ENCODE data around the gene MESD. TPM values are rescaled to one million over a fixed set of nuclear protein-coding genes. Genes with fewer than 3 reads are reported as not detected.

MESD gene
- total and polyA plus RNA-seq, 9 of the 15 experiments (the other 6 are each of a cell fraction or from before 2014, with no cell fraction given): 11.3 to 39.7 (median 22.8) TPM

- TF ChIP-seq, protein P1, sequence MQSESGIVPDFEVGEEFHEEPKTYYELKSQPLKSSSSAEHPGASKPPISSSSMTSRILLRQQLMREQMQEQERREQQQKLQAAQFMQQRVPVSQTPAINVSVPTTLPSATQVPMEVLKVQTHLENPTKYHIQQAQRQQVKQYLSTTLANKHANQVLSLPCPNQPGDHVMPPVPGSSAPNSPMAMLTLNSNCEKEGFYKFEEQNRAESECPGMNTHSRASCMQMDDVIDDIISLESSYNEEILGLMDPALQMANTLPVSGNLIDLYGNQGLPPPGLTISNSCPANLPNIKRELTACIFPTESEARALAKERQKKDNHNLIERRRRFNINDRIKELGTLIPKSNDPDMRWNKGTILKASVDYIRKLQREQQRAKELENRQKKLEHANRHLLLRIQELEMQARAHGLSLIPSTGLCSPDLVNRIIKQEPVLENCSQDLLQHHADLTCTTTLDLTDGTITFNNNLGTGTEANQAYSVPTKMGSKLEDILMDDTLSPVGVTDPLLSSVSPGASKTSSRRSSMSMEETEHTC (IDR thresholded peaks at IDR 0.05): no peak
- TF ChIP-seq ZKSCAN3 (CRISPR knock-in tag; IDR thresholded peaks at IDR 0.05) (no peak), NCOA2 (IDR thresholded peaks at IDR 0.05; ENCODE audit: partially characterized antibody in 2 of 2) (no peak), SMARCA4 (IDR thresholded peaks at IDR 0.05) (no peak), SFPQ (IDR thresholded peaks at IDR 0.05; ENCODE audit: low read depth, low read length) (no peak), CCNT2 (IDR thresholded peaks at IDR 0.05; ENCODE audit: borderline replicate concordance, extremely low read depth, insufficient read length, low read depth, low read length) (no peak), ZNF609 (CRISPR knock-in tag; IDR thresholded peaks at IDR 0.05; ENCODE audit: borderline replicate concordance) (no peak), CTCFL (IDR thresholded peaks at IDR 0.05; ENCODE audit: borderline replicate concordance, insufficient read depth, low read depth, low read length, poor library complexity, severe bottlenecking) (no peak), ZNF57 (CRISPR knock-in tag; IDR thresholded peaks at IDR 0.05) (no peak), IRF1 (CRISPR knock-in tag; IDR thresholded peaks at IDR 0.05; ENCODE audit: borderline replicate concordance) (no peak), ZFPM2 (CRISPR knock-in tag; IDR thresholded peaks at IDR 0.05) (no peak), ZNF175 (CRISPR knock-in tag; IDR thresholded peaks at IDR 0.05; ENCODE audit: low read depth) (no peak), MAFG (tag; conservative IDR thresholded peaks at IDR 0.05) (no peak), RFX7 (CRISPR knock-in tag; IDR thresholded peaks at IDR 0.05) (no peak), KDM1A (IDR thresholded peaks at IDR 0.05) (no peak)
Measured at GRCh38 chr15:81001152-81002008, 11.8 kb upstream of the MESD start (continued).
